Parathyroid adenoma (tissue), 2 donors: Measurements from ENCODE around the gene ZNF175.

Source experiments
- H2AFZ ChIP-seq: fragments of 300-600 bp; sonication (generic); one replicate; pipeline ENCODE4 v1.7.0; 2017; ENCODE audit warnings: antibody characterized with exemption, mild to moderate bottlenecking
- H3K27ac ChIP-seq: fragments of 300-600 bp; sonication (generic); one replicate; pipeline ENCODE4 v1.7.0; 2017
- H3K27me3 ChIP-seq: fragments of 300-600 bp; sonication (generic); one replicate; pipeline ENCODE4 v1.7.0; 2017; ENCODE audit warnings: low read length; ENCODE audit not compliant: control insufficient read depth, insufficient read depth
- H3K36me3 ChIP-seq: fragments of 300-600 bp; sonication (generic); one replicate; pipeline ENCODE4 v1.7.0; 2017; ENCODE audit warnings: low read length; ENCODE audit not compliant: control insufficient read depth, insufficient read depth
- H3K4me1 ChIP-seq: fragments of 300-600 bp; sonication (generic); one replicate; pipeline ENCODE4 v1.7.0; 2017; ENCODE audit warnings: control low read depth
- H3K4me2 ChIP-seq: fragments of 300-600 bp; sonication (generic); one replicate; pipeline ENCODE4 v1.7.0; 2017; ENCODE audit warnings: low read length
- H3K4me3 ChIP-seq: fragments of 300-600 bp; sonication (generic); one replicate; pipeline ENCODE4 v1.7.0; 2017; ENCODE audit warnings: low read depth, low read length
- H3K79me2 ChIP-seq: fragments of 300-600 bp; sonication (generic); one replicate; pipeline ENCODE4 v1.7.0; 2017; ENCODE audit warnings: control low read depth
- H3K9ac ChIP-seq: fragments of 300-600 bp; sonication (generic); one replicate; pipeline ENCODE4 v1.7.0; 2017; ENCODE audit warnings: mild to moderate bottlenecking
- H3K9me3 ChIP-seq: fragments of 300-600 bp; sonication (generic); one replicate; pipeline ENCODE4 v1.7.0; 2017; ENCODE audit warnings: low read length; ENCODE audit not compliant: control insufficient read depth
- CTCF ChIP-seq: fragments of 300-600 bp; sonication (generic); IDR thresholded peaks from one replicate; pipeline ENCODE4 v1.7.0; 2017; ENCODE audit warnings: antibody characterized with exemption, mild to moderate bottlenecking
- donor health status: primary hyperparathyroidism.

ZNF175 gene

GRCh38 chr19:51552608-51552995 lies 18.5 kb upstream of the ZNF175 start:
- Histone ChIP-seq H3K27me3 (no peaks in the 10 kb centered on the region), H3K4me3 (no peak overlapping the region)

GRCh38 chr19:51552996-51553725 lies 17.9 kb upstream of the ZNF175 start:
- Histone ChIP-seq H3K4me3 (no peak overlapping the region), H2AFZ (peak overlapping the region; percentile 77), H3K9ac (no peak overlapping the region), H3K79me2 (no peaks in the 10 kb centered on the region), H3K4me2 (no peak overlapping the region), H3K27me3 (no peaks in the 10 kb centered on the region), H3K9me3 (no peaks in the 10 kb centered on the region), H3K4me1 (peaks cover 9% of the 10 kb centered on the region), H3K27ac (no peak overlapping the region), H3K36me3 (no peaks in the 10 kb centered on the region)
- no peak for TF ChIP-seq CTCF

More at GRCh38 chr19:51552608-51552995, 18.5 kb upstream of the ZNF175 start:
- Histone ChIP-seq H3K4me2 (no peak overlapping the region), H3K9ac (no peak overlapping the region), H3K27ac (no peak overlapping the region), H3K36me3 (no peaks in the 10 kb centered on the region), H3K79me2 (no peaks in the 10 kb centered on the region), H3K4me1 (peaks cover 12% of the 10 kb centered on the region), H2AFZ (peak overlapping the region; percentile 77), H3K9me3 (no peaks in the 10 kb centered on the region)
- no peak for TF ChIP-seq CTCF

GRCh38 chr19:51559240-51559639 lies 11.8 kb upstream of the ZNF175 start:
- Histone ChIP-seq H3K79me2 (no peaks in the 10 kb centered on the region), H3K27me3 (no peaks in the 10 kb centered on the region), H2AFZ (no peak overlapping the region), H3K36me3 (no peaks in the 10 kb centered on the region), H3K4me2 (no peak overlapping the region), H3K4me1 (no peaks in the 10 kb centered on the region), H3K9me3 (no peaks in the 10 kb centered on the region), H3K4me3 (no peak overlapping the region), H3K27ac (no peak overlapping the region), H3K9ac (no peak overlapping the region)
- no peak for TF ChIP-seq CTCF

- no peak overlapping the region for H3K4me2 ChIP-seq
- no peaks in the 10 kb centered on the region for H3K4me1 ChIP-seq
- no peaks in the 10 kb centered on the region for H3K36me3 ChIP-seq
- TF ChIP-seq CTCF = no peak
- H2AFZ ChIP-seq = no peak overlapping the region
- H3K27me3 ChIP-seq = no peaks in the 10 kb centered on the region
- no peak overlapping the region for H3K4me3 ChIP-seq
- no peaks in the 10 kb centered on the region for H3K9me3 ChIP-seq
- H3K27ac ChIP-seq = no peak overlapping the region
- no peak overlapping the region for H3K9ac ChIP-seq
- H3K79me2 ChIP-seq = no peaks in the 10 kb centered on the region
These were observed 10.7 kb upstream of the ZNF175 start for GRCh38 chr19:51560339-51560738.

- Histone ChIP-seq H2AFZ (no peak overlapping the region), H3K4me1 (no peaks in the 10 kb centered on the region), H3K9me3 (no peaks in the 10 kb centered on the region), H3K9ac (no peak overlapping the region), H3K79me2 (no peaks in the 10 kb centered on the region), H3K36me3 (no peaks in the 10 kb centered on the region), H3K4me2 (no peak overlapping the region), H3K27ac (no peak overlapping the region), H3K4me3 (no peak overlapping the region), H3K27me3 (no peaks in the 10 kb centered on the region)
- TF ChIP-seq CTCF = no peak
These were observed 6.3 kb upstream of the ZNF175 start for GRCh38 chr19:51564791-51565190.
